HL-60/S4 treated with phorbol 12-myristate 13-acetate at 8.2 ng/mL for 4 days and 3 days (cell line): Measurements from ENCODE around the gene SKA1.

ENCODE experiments used
- in situ Hi-C: fragments of 300-500 bp; cut with MboI; formaldehyde crosslinking; loops from 2 replicates; pipeline ENCODE4 v1.15.0; 2022; ENCODE audit warnings: low sequenced_read_pairs

SKA1 gene, protein sequence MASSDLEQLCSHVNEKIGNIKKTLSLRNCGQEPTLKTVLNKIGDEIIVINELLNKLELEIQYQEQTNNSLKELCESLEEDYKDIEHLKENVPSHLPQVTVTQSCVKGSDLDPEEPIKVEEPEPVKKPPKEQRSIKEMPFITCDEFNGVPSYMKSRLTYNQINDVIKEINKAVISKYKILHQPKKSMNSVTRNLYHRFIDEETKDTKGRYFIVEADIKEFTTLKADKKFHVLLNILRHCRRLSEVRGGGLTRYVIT

DNA sequence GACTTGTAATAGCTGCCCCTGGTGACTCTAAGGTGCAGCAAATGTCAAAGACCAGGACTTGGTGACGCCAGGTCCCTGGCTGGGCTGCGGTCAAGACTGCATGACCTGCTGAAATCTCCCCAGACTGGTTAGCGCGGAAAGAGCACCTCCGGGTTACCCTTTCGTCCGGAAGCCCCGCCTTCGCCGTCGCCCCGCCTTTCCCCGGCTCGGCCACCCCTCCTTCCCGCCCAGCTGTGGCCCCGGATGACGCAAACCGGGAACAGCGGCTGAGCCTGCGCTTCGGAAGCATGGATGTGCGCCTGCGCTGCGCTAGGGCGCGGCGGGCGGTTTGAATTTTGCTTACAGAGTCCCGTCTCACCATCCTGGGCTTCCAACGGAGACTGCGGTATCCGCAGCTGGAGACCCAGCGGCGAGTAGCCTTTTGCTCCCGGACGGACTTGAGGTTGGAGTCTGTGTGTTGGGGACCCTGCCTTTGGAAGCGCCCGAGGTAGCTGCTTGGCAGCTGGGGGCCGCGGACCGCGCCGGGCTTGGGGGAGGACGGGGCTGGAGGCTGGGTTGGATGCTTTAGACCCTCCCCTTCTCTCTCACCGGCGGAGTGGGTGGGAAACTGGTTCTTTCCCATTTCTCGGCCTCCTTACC lies at the start of gene SKA1:
Gene SKA1 (plus strand): TSS at position 294 of the 639 bp plus-strand sequence. CDS start 785 bp downstream, outside the sequence.
- in situ Hi-C loops = loop anchor here (25.0 kb wide), 1 partner anchor 163 kb away; no protein-coding TSS in a partner anchor

DNA sequence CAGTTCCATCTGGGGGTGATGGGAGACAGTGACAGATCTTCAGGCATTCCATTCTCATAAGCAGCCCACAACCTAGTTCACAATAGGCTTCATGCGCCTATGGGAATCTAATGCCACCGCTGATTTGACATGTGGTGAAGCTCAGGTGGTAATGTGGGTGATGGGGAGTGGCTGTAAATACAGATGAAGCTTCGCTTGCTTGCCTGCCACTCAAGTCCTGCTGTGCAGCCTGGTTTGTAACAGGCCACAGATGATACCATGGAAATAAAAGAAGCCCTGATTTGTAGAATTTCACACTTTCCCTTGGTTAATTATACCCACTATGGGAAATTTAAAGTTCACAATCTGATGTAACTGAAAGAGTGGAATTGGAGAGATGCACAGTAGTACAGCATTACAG lies 46.9 kb upstream of the SKA1 start:
- in situ Hi-C loops = no loop called here

DNA sequence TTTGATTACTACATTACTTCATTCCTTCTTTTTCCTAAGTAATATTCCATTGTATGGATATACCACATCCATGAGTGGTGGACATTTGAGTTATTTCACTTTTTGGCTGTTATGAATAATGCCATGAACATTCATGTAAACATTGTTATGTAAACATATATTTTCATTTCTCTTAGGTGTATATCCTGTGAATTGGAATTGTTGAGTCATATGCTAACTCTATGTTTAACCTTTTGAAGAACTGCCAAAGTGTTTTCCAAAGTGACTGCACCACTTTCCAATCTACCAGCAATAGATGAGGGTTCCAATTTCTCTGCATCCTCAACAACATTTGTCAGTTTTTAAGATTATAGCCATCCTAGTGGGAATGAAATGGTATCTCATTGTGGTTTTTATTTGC lies 44.7 kb upstream of the SKA1 start:
- in situ Hi-C loops = no loop called here

DNA sequence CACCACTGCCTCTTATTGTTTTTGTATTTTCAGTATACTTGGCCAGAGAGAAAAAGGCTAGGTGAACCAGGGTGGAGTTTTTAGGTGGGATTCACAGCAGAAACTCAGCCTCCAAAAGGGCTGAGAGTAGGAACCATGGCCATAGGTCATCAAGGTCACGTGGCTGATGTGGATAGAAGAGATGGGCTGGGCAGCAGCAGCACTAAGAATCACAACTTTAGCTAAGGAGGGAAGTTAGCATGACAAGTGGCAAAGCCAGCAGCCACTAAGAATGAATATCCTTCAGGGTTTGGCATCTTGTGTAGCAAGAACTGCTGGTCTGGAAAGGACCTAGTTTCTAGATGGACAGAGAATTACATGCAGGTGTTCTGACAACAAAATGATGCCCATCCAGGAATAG lies 43.2 kb upstream of the SKA1 start:
- in situ Hi-C loops = no loop called here

DNA sequence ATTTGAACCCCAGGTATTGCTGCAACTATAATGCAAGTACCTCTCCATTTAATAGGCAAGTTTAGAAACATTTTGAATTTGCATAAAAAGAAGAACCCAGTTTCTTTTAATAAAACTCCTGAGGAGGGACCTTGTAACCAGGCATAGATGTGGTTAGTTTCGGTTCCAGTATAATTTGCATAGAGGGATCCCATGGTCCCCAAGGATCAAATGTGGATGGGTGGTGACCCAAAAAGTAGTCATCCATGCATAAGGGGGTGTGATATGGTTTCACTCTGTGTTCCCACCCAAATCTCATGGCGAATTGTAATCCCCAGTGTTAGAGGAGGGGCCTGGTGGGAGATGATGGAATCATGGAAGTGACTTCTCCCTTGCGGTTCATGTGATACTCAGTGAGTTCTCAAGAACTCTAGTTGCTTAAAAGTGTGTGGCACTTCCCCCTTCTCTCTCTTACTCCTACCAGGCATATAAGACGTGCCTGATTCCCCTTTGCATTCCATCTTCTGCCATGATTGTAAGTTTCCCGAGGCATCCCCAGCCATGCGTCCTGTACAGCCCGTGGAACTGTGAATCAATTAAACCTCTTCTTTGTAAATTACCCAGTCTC lies 40.2 kb upstream of the SKA1 start:
- in situ Hi-C loops = no loop called here

DNA sequence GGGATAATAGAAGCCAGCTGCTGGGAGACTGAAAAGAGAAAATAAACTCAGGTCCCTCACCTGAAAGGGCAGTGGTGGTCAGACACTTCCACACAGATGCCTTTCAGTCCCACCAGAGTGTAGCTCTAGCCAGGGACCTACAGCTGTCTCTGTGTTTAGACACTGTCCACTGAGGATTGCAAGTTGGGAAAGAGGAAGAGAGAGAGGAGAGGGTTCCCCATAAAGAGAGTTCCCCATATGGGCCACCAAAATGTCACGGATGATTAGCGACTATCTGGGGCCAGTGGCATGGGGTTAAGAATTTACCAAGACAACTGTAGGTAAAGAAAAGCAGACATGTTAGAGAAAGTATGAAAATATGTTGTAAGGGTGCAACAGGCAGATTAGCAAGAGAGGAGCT lies 36.7 kb upstream of the SKA1 start:
- in situ Hi-C loops = no loop called here

DNA sequence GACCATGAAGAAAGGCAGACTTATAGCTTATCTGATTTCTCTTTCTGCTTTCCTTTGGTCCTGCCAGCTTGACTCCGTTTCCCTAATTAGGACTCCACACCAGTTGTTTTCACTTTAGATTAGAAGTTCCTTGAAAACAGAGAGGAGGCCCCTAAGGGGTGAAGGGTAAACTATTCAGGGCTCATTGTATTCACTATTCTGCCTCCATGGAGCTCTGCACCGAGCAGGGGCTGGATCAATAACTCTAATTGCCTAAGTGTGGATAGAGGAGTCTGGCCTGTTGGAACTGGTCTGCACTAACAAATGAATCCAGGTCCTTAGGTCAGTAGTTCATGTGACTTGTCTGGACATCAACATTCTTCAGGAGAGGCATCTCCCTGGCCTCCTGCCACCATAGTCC lies 36.1 kb upstream of the SKA1 start:
- in situ Hi-C loops = no loop called here

DNA sequence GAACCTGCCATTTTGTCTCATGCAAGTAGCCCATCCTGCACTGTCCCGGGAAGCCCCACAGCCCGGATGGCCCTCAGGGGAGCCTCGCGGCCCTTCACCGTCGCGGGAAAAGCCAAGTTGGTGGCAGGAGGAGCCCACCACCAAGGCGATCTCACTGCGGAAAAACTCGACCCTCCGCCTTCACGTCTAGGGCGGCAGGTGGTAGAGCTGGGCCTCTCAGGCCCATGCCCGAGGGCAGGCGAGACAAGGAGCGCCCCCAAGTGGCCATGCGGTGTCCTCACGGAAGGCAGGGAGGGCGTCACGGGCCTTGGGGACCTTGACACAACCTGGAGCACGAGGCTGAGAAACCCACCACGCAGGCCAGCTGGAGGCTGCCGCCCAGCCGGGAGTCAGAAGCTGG lies 34.8 kb upstream of the SKA1 start:
- in situ Hi-C loops = no loop called here

DNA sequence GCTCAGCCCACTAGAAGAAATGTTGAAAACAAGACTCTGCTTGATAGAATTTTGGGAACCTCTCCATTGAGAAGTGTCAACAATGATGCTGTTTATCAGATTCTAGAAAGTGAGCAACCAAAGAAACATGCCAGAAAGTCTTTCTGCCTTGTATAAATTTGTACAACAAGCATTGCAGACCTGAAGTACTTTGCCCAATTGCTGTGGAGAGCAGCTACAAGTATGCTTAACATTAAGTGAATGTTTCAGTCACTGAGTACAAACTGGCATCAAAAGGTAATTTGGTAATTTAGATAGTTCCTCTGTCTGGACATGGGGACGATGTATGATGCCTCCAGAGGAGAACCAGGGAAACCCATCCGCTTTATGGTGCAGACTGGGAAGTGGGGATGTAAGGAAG lies 33.4 kb upstream of the SKA1 start:
- in situ Hi-C loops = no loop called here

DNA sequence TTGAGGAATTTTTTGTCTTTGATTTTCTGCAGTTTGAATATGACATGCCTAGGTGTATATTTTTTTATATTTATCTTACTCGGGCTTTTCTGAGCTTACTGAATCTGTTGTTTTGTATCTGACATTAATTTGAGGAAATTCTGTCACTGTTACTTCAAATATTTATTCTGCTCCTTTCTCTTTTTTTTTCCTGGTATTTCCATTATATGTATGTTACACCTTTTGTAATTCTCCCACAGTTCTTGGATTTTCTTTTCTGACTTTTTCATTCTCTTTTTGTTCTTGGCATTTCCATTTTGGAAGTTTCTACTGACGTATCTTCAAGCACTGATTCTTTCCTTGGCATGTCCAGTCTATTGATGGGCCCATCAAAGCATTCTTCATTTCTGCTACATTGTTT lies 24.1 kb upstream of the SKA1 start:
- in situ Hi-C loops = loop anchor here (25.0 kb wide), 1 partner anchor 138 kb away; no protein-coding TSS in a partner anchor

DNA sequence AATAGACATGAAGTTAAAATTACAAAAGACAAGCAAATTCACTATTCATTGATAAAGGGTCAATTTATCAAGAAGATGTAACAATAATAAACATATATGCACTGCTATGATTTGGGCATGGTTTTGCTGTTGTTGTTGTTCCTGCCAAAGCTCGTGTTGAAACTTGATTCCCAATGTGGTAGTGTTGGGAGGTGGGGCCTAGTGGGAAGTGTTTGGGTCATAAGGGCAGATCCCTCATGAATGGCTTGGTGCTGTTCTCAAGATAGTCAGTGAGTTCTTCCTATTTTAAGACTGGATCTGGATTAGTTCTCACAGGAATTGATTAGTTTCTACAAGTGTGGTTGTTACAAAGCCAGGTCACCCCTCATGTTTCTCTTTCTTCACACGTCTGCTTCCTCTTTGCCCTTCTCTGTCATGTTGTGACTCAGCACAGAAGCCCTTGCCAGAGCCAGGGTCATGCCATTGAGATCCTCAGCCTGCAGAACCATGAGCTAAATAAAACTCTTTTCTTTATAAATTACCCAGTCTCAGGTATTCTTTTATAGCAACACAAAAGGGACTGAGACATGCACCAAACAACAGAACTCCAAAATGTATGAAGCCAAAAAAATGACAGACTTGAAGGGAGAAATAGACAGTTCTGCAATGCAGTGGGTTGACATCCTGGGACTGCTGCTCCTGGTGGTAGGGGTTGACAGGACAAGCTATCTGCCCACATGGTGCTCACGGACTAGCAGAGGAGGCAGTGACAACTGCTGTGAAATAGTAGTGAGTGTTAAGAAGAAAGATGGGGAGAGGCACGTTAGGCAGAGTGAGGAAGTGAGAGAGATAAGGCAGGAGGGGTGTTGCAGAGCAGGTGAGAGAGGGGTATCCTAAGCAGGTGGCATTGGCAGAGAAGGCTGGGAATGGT lies 18.6 kb upstream of the SKA1 start:
- in situ Hi-C loops = loop anchor here (25.0 kb wide), 1 partner anchor 144 kb away; no protein-coding TSS in a partner anchor

DNA sequence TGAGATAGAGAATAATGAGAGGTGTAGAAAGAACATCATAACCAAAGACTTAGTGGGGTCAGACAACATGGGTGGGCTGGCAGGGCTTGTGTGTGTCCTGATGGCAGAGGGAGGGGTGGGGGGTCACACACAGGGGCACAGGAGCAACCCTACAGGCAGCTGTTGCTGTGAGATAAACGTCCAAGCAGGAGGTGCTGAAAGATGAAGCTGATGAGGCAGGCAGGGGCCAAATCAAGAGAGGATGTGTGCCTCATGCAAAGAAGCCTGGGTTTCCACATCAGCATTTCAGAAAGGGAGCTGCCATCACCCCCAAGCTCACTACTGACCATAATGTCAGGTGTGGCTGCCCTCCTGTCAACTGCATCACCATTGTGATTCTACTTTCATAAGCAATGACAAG lies 16.0 kb upstream of the SKA1 start:
- in situ Hi-C loops = loop anchor here (25.0 kb wide), 1 partner anchor 147 kb away; no protein-coding TSS in a partner anchor

DNA sequence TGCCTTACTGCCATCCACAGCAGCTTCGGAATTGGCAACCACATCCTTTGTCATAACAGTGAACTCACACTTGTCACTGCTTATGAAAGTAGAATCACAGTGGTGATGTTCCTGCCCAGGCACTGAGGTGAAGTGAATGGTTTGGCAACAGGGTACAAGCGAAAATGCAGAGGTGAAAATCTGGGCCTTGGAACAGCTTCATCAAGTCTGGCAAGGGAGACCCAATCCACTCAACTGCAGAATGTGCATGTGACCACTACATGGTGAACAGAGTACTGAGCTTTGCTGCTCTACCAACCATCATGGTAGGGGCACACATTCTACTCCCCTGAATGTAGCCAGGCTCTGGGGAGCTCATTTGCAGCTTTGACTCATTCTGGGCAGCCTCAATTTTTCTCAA lies 15.0 kb upstream of the SKA1 start:
- in situ Hi-C loops = loop anchor here (25.0 kb wide), 1 partner anchor 148 kb away; no protein-coding TSS in a partner anchor

DNA sequence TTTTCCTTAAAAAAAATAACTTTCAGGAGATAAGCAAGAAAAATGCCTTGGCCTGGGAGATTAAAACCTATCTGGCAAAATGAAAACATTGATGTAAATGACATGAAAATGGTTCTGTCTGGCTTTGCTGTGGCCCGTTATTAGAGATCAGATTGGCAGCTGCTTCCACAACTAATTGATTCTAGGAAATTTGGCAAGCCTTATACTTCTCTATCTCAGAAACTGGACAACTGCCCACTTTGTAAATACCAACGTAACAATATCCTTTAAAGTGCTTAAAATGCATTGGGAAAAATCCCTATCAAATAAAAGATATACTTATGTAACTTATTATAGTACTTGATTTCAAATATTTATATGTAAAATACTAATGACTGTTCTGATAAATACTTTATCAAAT lies 14.2 kb upstream of the SKA1 start:
- in situ Hi-C loops = loop anchor here (25.0 kb wide), 1 partner anchor 148 kb away; no protein-coding TSS in a partner anchor

DNA sequence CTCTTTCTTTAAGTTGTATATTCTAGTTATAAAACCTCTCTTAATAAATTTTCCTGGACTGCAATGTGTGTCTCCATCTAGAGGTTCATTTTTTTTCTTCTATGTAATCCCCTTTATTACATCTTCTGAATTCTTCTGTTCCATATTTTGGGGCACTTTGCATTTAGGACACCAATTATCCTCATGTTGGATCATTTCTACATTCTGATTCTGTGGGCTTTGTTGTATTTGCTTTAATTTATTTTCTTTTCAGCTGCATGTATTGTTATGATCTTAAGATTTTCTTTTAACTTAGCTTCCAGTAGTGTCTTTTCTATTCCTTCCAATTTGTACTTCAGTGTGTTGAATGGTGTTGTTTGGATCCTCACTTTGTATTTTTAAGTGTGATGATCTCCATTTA lies 5.2 kb upstream of the SKA1 start:
- in situ Hi-C loops = loop anchor here (25.0 kb wide), 1 partner anchor 157 kb away; no protein-coding TSS in a partner anchor

DNA sequence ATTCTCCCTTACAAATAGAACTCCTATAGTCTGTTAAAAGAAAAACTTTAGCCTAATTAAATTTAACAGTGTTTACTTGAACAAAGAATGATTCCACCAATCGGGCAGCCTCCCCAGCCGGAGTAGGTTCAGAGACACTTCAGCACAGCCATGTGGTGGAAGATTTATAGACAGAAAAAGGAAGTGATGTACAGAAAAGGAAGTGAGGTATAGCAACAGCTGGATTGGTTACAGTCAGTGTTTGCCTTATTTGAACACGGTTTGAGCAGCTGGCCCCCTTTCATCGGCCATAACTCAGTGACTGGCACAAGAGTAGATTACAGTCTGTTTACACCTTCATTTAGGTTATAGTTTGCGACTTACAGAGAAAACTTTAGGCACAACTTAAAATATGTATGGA lies 2.1 kb upstream of the SKA1 start:
- in situ Hi-C loops = loop anchor here (25.0 kb wide), 1 partner anchor 160 kb away; no protein-coding TSS in a partner anchor

DNA sequence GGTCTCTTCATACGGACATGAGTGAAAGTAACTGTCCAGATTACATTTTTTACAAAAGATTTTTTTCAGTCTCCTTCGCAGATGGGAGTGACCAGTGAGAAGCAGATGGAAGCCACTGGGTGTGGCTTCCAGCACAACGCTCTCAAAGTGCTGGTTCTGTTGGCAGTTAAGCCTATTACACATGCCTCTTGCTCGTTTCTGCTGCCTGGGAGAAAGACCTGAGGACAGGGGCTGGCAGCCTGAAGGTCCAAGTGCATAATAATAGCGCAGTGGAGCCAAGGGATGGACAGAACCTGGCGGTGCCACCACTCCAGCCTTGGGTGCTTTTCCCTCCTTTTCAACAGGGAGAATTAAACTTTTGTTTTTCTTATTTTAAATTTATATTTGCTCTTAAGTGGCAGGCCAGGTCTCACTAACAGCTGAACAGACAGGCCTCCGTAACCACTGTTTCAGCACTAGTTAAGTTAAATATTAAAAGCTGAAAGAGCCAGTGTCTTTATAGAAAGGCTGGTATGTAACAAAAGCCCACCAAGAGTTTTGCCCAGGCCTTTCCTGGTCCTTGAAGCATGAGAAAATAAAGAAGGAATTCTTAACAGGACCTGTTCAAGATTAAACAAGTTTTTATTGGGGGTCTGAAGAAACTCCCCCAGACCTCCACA lies 1.2 kb upstream of the SKA1 start:
- in situ Hi-C loops = loop anchor here (25.0 kb wide), 1 partner anchor 161 kb away; no protein-coding TSS in a partner anchor

DNA sequence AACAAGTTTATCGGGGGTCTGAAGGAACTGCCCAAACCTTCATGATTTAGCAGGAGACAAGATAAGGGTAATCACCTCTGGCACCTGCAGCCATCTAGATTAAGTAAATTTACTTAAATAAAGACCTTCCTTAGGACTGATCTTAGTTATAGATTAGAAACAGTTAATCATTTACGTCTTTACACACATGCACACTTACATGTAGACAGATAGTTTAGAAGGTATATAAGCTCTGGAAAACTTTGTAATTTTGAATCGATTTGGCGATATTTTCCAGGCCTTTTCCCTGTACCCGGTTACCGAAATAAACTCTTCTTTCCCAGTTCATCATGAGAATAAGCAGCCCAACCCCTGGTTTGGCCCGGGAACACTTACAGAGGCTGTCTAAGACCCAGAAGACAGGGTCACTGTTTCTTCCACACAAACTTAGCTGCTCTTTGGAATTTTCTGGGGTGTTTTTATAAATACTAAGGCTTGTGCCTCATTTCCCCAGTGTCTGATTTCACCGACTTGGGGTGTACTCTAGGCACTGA lies 560 bp upstream of the SKA1 start:
- in situ Hi-C loops = loop anchor here (25.0 kb wide), 1 partner anchor 162 kb away; no protein-coding TSS in a partner anchor

DNA sequence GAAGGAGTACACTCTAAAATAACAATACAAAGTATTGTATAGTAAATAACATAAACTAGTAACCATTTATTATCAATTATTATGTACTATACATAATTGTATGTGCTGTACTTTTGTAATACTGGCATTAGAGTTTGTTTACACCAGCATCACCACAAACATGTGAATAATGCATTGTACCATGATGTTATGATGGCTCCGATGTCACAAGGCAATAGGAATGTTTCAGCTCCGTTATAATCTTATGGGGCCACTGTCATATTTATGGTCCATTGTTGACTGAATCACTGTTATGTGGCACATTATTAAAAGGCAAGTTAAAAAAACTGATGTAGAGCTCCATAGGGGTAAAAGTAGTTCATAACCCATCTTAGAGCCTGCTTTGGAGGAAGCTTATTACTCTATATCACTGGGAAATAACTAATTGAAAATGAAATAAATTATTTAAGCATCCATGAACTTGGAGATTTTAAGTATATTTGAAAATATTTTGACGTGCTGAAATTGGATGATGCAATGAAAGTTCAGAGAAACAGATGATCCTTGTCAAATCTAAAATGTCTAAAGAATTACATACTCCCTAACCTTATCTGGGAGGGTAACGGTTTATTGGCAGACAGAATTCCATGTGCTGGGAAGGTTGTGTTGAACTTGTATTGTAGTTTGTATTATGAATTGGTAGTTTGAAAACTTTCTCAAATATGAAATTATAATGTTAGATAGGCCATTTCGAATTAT lies 2.4 kb downstream of the SKA1 start:
- in situ Hi-C loops = no loop called here
